T-helper 9 cell (primary cell): Measurements from ENCODE around the gene DTD1.

ENCODE experiments used
- DNase-seq: peaks from one replicate; pipeline ENCODE4 v3.0.0-alpha.2; 2020

DTD1 gene

GRCh38 chr20:18712131-18712530 lies 124.3 kb downstream of the DTD1 start:
- DNase-seq, result no peak

DNA sequence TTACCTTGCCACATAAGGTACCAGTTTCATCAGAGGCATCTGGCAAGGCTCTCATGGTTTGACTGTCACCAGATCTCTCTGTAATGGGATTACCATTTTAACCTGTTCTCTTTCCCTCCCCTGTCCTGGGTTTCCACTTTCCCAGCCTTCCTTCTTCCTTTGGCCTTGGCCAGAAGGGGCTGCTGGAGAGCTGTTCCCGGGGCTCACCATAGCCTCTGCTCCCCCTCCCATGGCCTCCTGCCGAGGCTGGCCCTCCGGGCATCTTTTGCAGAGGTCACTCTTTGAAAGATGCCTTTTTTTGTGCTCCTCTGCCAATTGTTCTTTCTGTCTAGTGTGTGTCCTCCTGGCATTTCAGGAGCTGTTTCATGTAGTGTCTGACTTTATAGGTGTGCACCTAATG lies 125.0 kb downstream of the DTD1 start:
- DNase-seq, result no peak

DNA sequence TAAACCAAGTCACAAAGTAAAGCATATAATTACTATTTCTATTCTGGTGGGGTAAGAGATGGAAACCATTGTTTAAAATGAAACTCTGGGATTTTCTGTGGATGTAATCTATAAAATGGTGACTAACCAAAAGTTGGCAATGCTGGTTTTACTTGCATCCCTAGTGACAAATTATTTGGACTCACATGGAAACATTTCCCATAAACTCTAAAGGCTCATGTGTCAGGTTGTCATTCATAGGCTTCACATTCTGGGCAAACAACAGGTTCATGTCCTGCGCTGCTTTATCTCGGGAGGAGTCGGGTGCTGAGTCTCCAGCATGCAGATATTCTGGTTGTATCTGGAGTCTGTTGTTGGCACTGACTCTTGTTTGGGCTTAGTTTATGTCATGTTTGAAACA lies 127.7 kb downstream of the DTD1 start:
- DNase-seq, result no peak

DNA sequence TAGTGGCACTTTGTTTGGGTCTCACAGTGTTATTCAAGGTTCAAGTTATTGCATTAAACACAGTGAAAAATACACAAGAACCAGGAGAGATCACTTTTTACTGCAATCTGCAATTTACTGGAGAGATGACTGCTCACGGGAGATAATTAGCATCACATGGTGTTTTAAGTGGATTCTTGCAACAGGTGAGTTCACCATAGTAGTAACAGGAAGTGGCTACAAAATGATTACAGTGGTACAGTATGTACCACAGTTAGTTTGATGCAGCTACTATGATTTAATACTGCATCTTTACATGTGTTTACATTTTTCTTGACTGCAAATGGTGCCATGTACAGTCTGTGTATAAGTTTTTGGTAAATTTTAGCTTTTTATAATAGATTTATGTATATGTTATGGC lies 129.2 kb downstream of the DTD1 start:
- DNase-seq, result no peak

- no peak for DNase-seq
Measured at GRCh38 chr20:18718129-18718528, 130.3 kb downstream of the DTD1 start.

DNA sequence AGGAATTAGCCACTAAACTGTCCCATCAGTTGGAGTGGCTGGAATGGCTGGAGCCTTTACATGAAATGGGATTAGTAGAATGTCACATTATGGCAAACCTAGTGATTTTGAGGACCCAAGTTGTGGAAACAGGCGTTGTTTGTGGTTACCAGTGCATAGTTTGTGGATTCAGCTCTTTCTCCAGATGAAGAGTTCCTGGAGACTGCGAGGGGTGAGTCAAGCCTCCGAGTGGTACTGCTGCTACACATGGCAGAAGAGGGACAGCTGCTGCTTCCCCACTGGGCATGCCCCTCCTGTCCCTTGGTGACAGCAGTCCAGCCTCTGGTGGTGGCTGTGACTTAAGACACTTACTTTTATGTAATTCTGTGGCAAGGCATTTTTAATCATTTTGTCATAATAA lies 131.6 kb downstream of the DTD1 start:
- DNase-seq, result no peak

DNA sequence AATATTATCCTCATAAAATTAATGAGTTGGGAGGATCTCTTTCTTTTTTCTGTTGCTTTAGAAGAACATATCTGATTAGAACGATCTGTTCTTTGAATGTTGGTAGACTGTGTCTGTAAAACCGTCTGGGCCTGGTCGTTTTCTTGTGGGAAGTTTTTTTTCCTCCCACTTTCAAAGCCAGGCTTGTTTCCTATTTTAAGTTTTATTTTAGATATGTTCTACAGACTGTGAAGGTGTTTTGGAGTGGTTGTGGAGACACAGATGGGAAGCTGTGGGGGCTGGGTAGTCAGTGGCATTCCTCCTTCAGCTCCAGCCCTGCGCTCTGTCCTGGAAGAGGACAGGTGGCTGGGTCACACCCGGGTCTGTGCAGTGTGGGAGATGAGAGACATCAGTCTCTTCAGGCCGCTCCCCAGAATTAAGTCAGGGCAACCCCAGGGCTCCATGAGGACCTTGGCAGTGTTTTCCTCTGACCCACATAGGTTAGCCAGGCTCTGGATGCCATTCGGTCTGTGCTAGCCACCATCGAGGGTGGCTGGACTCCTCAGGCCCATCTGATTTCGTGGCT lies 133.8 kb downstream of the DTD1 start:
- no peak for DNase-seq

DNA sequence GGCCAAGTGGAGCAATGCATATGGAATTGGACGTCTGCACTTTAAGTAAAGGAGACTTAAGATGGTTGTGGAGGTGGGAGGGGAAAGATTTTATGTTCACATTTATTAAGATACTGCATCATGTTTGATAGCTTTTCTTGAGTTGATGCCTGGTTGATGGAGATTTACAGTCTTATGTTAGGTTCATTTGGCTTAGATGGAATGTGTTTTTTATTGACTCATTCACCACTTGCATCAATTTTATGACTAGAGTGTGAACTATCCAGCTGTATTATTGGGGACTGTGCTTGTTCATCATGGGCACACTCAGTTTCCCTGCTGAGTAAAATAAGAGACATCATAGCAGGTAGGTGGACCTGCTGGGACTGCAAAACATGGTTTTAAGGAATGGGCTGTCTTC lies 134.5 kb downstream of the DTD1 start:
- DNase-seq, result no peak

DNA sequence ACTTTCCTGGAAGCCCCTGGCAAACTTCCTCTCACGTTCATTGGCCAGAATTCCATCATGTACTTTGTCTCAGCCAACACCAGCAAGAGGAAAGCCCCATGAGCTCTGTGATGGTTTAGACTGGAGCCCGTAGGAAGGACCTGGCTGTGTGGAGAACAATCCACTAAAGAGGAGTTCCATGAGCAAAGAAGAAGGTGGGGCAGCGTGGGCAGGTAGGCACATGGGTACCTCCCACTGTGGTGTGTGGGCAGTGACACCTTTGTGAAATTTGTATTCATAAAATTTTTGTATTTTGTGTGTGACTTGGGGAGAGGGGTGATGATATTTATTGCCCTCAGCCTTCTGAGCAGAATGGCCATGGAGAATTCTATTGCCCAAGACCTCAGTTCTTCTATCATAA lies 136.2 kb downstream of the DTD1 start:
- no peak for DNase-seq

GRCh38 chr20:18724788-18725464 lies 137.1 kb downstream of the DTD1 start:
- no peak for DNase-seq

DNA sequence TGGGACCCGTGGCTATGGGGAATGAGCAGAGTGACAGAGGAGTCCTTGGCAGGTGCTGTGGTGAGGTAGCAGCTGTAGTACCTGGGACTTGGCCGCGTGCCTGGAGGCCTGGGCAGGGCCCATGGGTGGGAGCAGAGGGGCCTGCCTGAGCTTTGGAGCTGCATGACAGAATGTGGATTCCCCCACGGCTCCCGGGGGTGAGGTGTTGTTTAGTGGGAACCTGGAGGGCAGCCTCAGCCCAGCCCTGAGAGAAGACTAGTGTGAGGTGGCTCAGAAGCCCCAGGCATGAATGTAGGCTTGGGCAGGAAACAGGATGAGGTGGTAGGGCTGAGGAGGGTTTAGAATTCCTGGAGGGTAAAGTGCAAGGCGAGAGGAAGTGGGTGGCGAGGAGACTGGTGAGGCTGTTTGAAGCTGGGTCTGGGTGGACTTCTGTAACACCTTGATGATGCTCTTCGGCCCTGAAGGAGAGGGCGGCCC lies 139.2 kb downstream of the DTD1 start:
- DNase-seq, result no peak

DNA sequence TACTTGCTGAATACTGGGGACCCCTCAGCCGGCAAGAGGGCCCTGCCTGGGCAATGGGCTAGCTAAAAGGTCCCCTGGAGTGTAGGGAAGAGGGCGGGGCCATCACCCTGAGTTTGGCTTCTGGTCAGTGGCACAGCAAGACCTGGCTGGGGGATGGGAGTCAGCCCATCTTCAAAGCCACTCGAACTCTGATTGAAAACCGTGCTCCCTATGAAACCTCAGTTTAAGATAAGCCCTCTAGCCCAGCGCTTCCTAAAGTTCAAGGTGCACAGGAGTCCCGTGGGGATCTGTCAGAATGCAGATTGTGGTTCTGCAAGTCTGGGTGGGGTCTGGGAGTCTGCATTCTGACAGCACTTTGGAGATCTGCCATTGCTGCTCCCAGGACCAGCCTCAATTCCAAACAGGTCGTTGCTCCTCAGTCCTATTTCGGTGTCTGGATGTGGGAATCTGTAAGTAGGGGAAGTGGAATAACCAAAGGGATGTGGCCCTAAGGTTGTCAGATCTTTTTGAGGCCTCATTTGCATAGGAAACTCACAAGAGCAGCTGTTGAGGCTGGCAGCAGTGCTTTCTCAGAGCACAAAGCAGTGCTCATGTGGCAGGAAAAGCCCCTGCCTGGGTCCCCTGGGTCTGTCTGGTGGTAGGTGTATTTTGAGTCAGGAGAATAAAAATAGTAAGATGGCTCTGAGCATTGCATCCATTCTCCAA lies 140.5 kb downstream of the DTD1 start:
- DNase-seq, result no peak

DNA sequence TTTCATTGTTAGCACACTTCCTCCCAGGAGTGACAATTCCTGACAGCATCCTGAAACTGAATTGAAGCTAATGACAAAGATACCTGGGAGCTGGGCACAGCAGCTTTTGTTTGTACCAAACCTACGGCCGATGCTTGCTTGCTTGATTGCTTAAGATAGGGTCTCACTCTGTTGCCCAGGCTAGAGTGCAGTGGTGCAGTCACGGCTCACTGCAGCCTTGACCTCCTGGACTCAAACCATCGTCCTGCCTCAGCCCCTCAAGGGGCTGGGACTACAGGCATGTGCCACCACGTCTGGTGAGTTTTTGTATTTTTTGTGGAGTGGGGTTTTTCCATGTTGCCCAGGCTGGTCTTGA lies 141.0 kb downstream of the DTD1 start:
- no peak for DNase-seq

DNA sequence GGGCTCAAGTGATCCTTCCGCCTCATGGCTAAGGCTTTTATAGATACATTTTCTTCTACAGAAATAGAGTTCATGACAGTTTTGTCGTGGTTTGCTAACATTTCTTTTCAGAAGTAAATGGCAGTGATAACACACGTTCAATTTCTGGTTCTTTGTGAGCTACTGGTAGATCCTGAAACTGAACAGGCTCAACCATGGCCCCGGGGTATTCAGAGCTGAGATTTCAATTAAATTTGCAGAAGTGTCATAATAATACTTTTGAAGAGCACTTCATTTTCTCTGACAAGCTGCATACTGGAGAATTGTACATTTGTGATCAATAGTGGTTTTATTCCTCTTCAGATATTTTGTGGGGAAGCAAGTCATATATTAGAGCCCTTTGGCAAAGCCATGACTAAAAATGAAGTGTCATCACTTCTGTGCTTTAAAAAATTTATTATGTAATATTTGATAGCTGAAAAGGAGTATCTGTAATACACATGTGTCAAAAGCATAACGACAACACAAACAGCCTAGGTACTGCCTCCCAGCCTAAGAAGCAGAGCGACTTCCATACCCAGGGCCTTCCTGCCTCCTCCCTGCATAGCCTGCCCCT lies 141.5 kb downstream of the DTD1 start:
- DNase-seq, result no peak

DNA sequence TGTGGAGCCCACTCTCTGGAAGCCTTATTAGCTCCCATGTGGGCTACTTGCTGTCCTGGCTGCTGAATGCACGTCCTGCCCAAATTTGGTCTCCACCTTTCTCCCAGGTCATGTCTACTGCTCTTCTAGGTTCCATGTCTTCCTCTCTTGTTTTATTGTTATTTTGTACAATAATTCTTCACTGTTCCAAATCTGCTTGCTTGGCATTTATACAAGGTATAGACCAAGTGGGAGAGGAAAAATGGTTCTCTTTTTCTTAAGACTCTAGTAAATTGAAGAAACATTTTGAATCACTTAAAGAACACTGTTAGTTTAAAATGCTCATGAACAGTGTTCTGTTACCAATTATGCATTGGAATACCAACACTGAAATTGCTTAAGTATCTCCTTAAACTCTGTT lies 144.1 kb downstream of the DTD1 start:
- DNase-seq, result no peak

DNA sequence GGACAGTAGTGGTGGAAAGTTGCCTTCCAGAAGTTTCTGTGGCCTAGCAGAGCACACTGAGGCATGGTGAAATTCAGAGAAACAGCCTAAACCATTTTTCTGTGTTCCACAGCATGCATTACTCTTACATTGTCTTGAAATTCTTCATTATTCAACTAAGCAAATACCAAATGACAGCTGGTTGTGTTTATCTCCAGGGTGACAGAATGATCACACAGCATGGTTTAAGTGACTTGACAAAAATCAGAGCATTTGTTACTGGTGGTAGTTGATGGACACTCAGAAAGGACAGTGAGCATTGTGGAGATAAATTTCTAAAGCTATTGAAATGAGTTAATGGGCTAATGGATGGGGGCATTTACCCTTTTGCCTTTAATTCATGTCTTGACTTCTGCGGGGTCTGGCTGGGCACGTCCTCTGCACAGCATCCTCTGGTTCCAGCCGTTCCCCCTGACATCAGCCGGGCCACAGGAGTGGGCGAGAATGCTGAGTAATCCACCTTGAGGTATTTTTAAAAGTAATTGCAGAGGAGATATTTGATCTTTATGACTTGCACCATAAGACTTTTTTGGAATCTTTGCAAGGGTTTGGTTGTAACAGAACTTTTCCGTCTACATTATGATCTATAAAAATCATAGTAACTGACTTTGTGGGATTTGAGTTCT lies 146.8 kb downstream of the DTD1 start:
- no peak for DNase-seq

GRCh38 chr20:18737140-18737539 lies 149.3 kb downstream of the DTD1 start:
- DNase-seq, result no peak

GRCh38 chr20:18738055-18738454 lies 150.2 kb downstream of the DTD1 start:
- DNase-seq, result no peak

- DNase-seq, result no peak
Measured at GRCh38 chr20:18738888-18739287, 151.0 kb downstream of the DTD1 start.

GRCh38 chr20:18739751-18740166 lies 151.9 kb downstream of the DTD1 start:
- no peak for DNase-seq

GRCh38 chr20:18740726-18741125 lies 152.9 kb downstream of the DTD1 start:
- DNase-seq, result no peak

DNA sequence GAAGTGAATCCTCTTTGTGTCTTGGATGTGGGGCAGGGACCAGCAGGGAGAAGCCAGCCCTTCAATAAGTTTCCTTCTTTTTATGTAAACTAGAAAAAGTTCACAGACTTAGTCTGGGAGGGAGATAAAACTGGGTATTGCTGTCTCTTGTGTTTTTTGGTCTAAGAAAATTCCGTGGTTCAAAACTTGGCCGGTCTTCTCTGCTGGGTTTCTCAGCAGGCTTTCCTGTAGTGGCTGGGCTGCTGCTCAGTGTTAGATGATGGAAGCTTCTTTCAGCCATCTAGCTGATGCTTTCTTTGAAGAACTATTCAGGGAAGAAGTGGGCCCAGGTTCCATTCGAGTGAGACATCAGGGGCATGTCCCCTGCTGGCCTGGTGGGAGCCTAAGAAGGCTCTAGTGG lies 155.0 kb downstream of the DTD1 start:
- DNase-seq, result no peak

DNA sequence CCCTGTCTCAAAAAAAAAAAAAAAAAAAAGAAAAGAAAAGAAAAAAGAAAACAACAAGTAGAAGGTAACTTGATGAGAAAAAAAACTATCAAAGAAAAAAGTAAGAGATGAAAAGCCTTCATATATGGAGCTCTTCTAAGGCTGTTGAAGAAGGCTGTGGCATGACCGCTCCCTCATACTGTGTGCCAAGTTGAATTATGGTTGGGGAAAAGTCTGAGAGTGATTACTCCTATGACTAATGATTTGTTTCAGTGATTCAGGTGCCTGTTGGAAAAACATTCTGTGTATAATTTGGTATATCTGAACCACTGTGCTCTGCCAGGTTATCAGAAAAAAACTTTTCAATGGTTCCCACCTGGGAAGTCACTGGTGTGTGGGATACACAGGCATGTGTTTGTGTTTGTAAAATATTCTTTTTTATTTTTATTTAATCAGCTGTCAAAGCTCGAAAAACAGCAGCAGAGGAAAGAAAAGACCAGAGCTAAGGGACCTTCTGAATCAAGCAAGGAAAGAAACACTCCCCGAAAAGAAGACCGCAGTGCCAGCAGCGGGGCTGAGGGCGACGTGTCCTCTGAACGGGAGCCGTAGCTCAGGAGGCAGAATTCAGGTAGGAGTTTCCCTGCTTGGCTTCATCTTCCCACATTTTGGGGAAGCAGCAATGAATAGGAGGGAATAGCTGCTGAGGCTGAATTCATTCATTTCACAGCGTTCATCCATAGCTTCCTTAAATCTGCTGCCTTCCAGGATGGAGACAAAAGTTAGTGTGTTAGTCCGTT lies 156.0 kb downstream of the DTD1 start:
- DNase-seq, result no peak
